Posterior cingulate gyrus (tissue), 11 donors: Measurements from ENCODE around the gene IWS1.
A peak's percentile ranks its signal among the peaks of the same experiment; 100 is the strongest.
"Not testable (repeated sequence)": the region's sequence is repeated elsewhere in the genome, so short reads cannot be mapped to it uniquely, and the experiment has no call there.

Experiments
- DNase-seq, 10 donors: peaks; one replicate each; pipeline versions ENCODE4 v3.0.0 to v3.0.0-alpha.2; 2020 to 2021; ENCODE audit warnings: mixed read lengths in 3 of 10
- intact Hi-C: fragments of 100-400 bp; cut with DNase I; formaldehyde crosslinking; loops from one replicate; pipeline ENCODE4 v1.15.1; 2023

IWS1 gene

GRCh38 chr2:127526132-127527000, at the start of gene IWS1:
Gene IWS1, minus strand, starts transcription at chr2:127526489. Its CDS starts 281 bp downstream, at chr2:127526208.
- intact Hi-C loops = loop anchor here (1.0 to 5.0 kb wide), 3 partner anchors 121 to 175 kb away; partner anchors contain the start of genes GPR17 and SFT2D3
- DNase-seq = peak; percentile 91 to 99 (median 94)

- DNase-seq = peak in 1 of 10 donors; percentile 83
- intact Hi-C loops = no loop called here
Observed at GRCh38 chr2:127575941-127576432, 49.7 kb upstream of the IWS1 start.

GRCh38 chr2:127575185-127575765, 49.0 kb upstream of the IWS1 start:
- no peak for DNase-seq
- intact Hi-C loops = no loop called here

- no peak for DNase-seq
- intact Hi-C loops = no loop called here
Observed at GRCh38 chr2:127574656-127575055, 48.4 kb upstream of the IWS1 start.

- intact Hi-C loops = no loop called here
- peak in 1 of 10 donors; percentile 72 for DNase-seq
Observed at GRCh38 chr2:127573771-127574170, 47.5 kb upstream of the IWS1 start.

GRCh38 chr2:127573298-127573697, 47.0 kb upstream of the IWS1 start:
- DNase-seq = no peak
- intact Hi-C loops = no loop called here

GRCh38 chr2:127572841-127573240, 46.6 kb upstream of the IWS1 start:
- no peak for DNase-seq
- intact Hi-C loops = no loop called here

GRCh38 chr2:127572352-127572751, 46.1 kb upstream of the IWS1 start:
- intact Hi-C loops = not testable (repeated sequence)

GRCh38 chr2:127570282-127571250, 44.3 kb upstream of the IWS1 start:
- intact Hi-C loops = no loop called here
- DNase-seq = peak in 2 of 10 donors; percentile 34 to 74

More at GRCh38 chr2:127572352-127572751, 46.1 kb upstream of the IWS1 start:
- not testable (repeated sequence) for DNase-seq

- no peak for DNase-seq
Observed at GRCh38 chr2:127569666-127570065, 43.4 kb upstream of the IWS1 start.

GRCh38 chr2:127568128-127568527, 41.8 kb upstream of the IWS1 start:
- intact Hi-C loops = no loop called here
- DNase-seq = peak in 1 of 10 donors; percentile 38

More at GRCh38 chr2:127569666-127570065, 43.4 kb upstream of the IWS1 start:
- intact Hi-C loops = no loop called here

- intact Hi-C loops = no loop called here
- no peak for DNase-seq
Observed at GRCh38 chr2:127567351-127567854, 41.1 kb upstream of the IWS1 start.

GRCh38 chr2:127566576-127566975, 40.3 kb upstream of the IWS1 start:
- DNase-seq = peak in 1 of 10 donors; percentile 30
- intact Hi-C loops = no loop called here

GRCh38 chr2:127566139-127566417, 39.8 kb upstream of the IWS1 start:
- DNase-seq = peak in 1 of 10 donors; percentile 69
- intact Hi-C loops = no loop called here

GRCh38 chr2:127565261-127566138, 39.2 kb upstream of the IWS1 start:
- intact Hi-C loops = no loop called here
- peak in 1 of 10 donors; percentile 66 for DNase-seq

GRCh38 chr2:127564429-127565260, 38.4 kb upstream of the IWS1 start:
- intact Hi-C loops = no loop called here
- DNase-seq = peak in 1 of 10 donors; percentile 53

GRCh38 chr2:127563458-127564428, 37.5 kb upstream of the IWS1 start:
- intact Hi-C loops = no loop called here
- peak in 1 of 10 donors; percentile 31 for DNase-seq
